ENCODE data around the gene ACACA.

ACACA gene

GRCh38 chr17:37187262-37187661 is 219.4 kb downstream of the ACACA start:
- Mint-ChIP-seq H3K4me3 (no peak overlapping the region), H3K27me3 (no peaks in the 10 kb centered on the region), H3K9me3 (no peaks in the 10 kb centered on the region), H3K4me1 (no peaks in the 10 kb centered on the region), H3K36me3 (ENCODE audit: low read depth) (peaks cover 42% of the 10 kb centered on the region), H3K27ac (no peak overlapping the region)
- ATAC-seq (no peak), DNase-seq (no peak)

GRCh38 chr17:37182786-37183465 is 223.7 kb downstream of the ACACA start:
- no peak overlapping the region for H3K4me3 Mint-ChIP-seq
- H3K36me3 Mint-ChIP-seq (ENCODE audit: low read depth) = peaks cover 44% of the 10 kb centered on the region
- DNase-seq = no peak
- no peak overlapping the region for H3K27ac Mint-ChIP-seq
- no peaks in the 10 kb centered on the region for H3K4me1 Mint-ChIP-seq
- no peaks in the 10 kb centered on the region for H3K9me3 Mint-ChIP-seq
- H3K27me3 Mint-ChIP-seq = no peaks in the 10 kb centered on the region
- no peak for ATAC-seq

- Mint-ChIP-seq H3K9me3 (no peaks in the 10 kb centered on the region), H3K4me1 (no peaks in the 10 kb centered on the region), H3K4me3 (no peak overlapping the region), H3K36me3 (ENCODE audit: low read depth) (peaks cover 47% of the 10 kb centered on the region), H3K27ac (no peak overlapping the region), H3K27me3 (no peaks in the 10 kb centered on the region)
- ATAC-seq (no peak), DNase-seq (no peak)
Measured at GRCh38 chr17:37180376-37180775, 226.3 kb downstream of the ACACA start.

- Mint-ChIP-seq H3K27ac (no peak overlapping the region), H3K4me3 (no peak overlapping the region), H3K36me3 (ENCODE audit: low read depth) (peaks cover 50% of the 10 kb centered on the region), H3K4me1 (no peaks in the 10 kb centered on the region), H3K27me3 (no peaks in the 10 kb centered on the region), H3K9me3 (no peaks in the 10 kb centered on the region)
- ATAC-seq (no peak), DNase-seq (no peak)
Measured at GRCh38 chr17:37179893-37180292, 226.7 kb downstream of the ACACA start.

- no peak overlapping the region for H3K27ac Mint-ChIP-seq
- no peak for DNase-seq
- H3K4me1 Mint-ChIP-seq = no peaks in the 10 kb centered on the region
- H3K36me3 Mint-ChIP-seq (ENCODE audit: low read depth) = peaks cover 48% of the 10 kb centered on the region
- no peak for ATAC-seq
- no peaks in the 10 kb centered on the region for H3K9me3 Mint-ChIP-seq
- H3K27me3 Mint-ChIP-seq = no peaks in the 10 kb centered on the region
- H3K4me3 Mint-ChIP-seq = no peak overlapping the region
Measured at GRCh38 chr17:37177254-37177870, 229.3 kb downstream of the ACACA start.

GRCh38 chr17:37176723-37177122 is 229.9 kb downstream of the ACACA start:
- Mint-ChIP-seq H3K27ac (no peak overlapping the region), H3K4me3 (no peak overlapping the region), H3K27me3 (no peaks in the 10 kb centered on the region), H3K4me1 (no peaks in the 10 kb centered on the region), H3K9me3 (no peaks in the 10 kb centered on the region), H3K36me3 (ENCODE audit: low read depth) (peaks cover 48% of the 10 kb centered on the region)
- DNase-seq = no peak
- no peak for ATAC-seq

- DNase-seq (no peak), ATAC-seq (no peak)
- Mint-ChIP-seq H3K9me3 (no peaks in the 10 kb centered on the region), H3K27me3 (no peaks in the 10 kb centered on the region), H3K27ac (no peak overlapping the region), H3K4me1 (no peaks in the 10 kb centered on the region), H3K4me3 (no peak overlapping the region), H3K36me3 (ENCODE audit: low read depth) (peaks cover 36% of the 10 kb centered on the region)
Measured at GRCh38 chr17:37174205-37174604, 232.4 kb downstream of the ACACA start.

- Mint-ChIP-seq H3K36me3 (ENCODE audit: low read depth) (peaks cover 13% of the 10 kb centered on the region), H3K4me1 (no peaks in the 10 kb centered on the region), H3K27ac (no peak overlapping the region), H3K27me3 (no peaks in the 10 kb centered on the region), H3K9me3 (no peaks in the 10 kb centered on the region), H3K4me3 (no peak overlapping the region)
- DNase-seq (no peak), ATAC-seq (no peak)
Measured at GRCh38 chr17:37170881-37171425, 235.7 kb downstream of the ACACA start.

- Mint-ChIP-seq H3K36me3 (ENCODE audit: low read depth) (peaks cover 2% of the 10 kb centered on the region), H3K9me3 (no peaks in the 10 kb centered on the region), H3K4me3 (no peak overlapping the region), H3K4me1 (no peaks in the 10 kb centered on the region), H3K27ac (no peak overlapping the region), H3K27me3 (no peaks in the 10 kb centered on the region)
- DNase-seq = no peak
- no peak for ATAC-seq
Measured at GRCh38 chr17:37168731-37169353, 237.8 kb downstream of the ACACA start.

- Mint-ChIP-seq H3K27ac (no peak overlapping the region), H3K9me3 (no peaks in the 10 kb centered on the region), H3K36me3 (ENCODE audit: low read depth) (peaks cover 6% of the 10 kb centered on the region), H3K27me3 (no peaks in the 10 kb centered on the region), H3K4me3 (no peak overlapping the region), H3K4me1 (no peaks in the 10 kb centered on the region)
- ATAC-seq (no peak), DNase-seq (no peak)
Measured at GRCh38 chr17:37167756-37168155, 238.9 kb downstream of the ACACA start.

GRCh38 chr17:37164057-37164456 is 242.6 kb downstream of the ACACA start:
- no peak for ATAC-seq
- DNase-seq = no peak
- H3K36me3 Mint-ChIP-seq (ENCODE audit: low read depth) = peaks cover 23% of the 10 kb centered on the region
- no peak overlapping the region for H3K27ac Mint-ChIP-seq
- H3K27me3 Mint-ChIP-seq = no peaks in the 10 kb centered on the region
- no peaks in the 10 kb centered on the region for H3K9me3 Mint-ChIP-seq
- H3K4me1 Mint-ChIP-seq = no peaks in the 10 kb centered on the region
- no peak overlapping the region for H3K4me3 Mint-ChIP-seq

GRCh38 chr17:37162800-37163199 is 243.8 kb downstream of the ACACA start:
- DNase-seq (no peak), ATAC-seq (no peak)
- Mint-ChIP-seq H3K27me3 (no peaks in the 10 kb centered on the region), H3K4me3 (no peak overlapping the region), H3K9me3 (no peaks in the 10 kb centered on the region), H3K4me1 (no peaks in the 10 kb centered on the region), H3K36me3 (ENCODE audit: low read depth) (peaks cover 29% of the 10 kb centered on the region), H3K27ac (no peak overlapping the region)

- H3K27me3 Mint-ChIP-seq = no peaks in the 10 kb centered on the region
- H3K4me3 Mint-ChIP-seq = no peak overlapping the region
- DNase-seq (no peak), ATAC-seq (no peak)
- no peaks in the 10 kb centered on the region for H3K9me3 Mint-ChIP-seq
- peaks cover 35% of the 10 kb centered on the region for H3K36me3 Mint-ChIP-seq (ENCODE audit: low read depth)
- no peaks in the 10 kb centered on the region for H3K4me1 Mint-ChIP-seq
- H3K27ac Mint-ChIP-seq = no peak overlapping the region
Measured at GRCh38 chr17:37160944-37161343, 245.7 kb downstream of the ACACA start.

GRCh38 chr17:37158290-37158689 is 248.3 kb downstream of the ACACA start:
- Mint-ChIP-seq H3K36me3 (ENCODE audit: low read depth) (peaks cover 36% of the 10 kb centered on the region), H3K4me3 (no peak overlapping the region), H3K9me3 (no peaks in the 10 kb centered on the region), H3K27me3 (no peaks in the 10 kb centered on the region), H3K27ac (no peak overlapping the region), H3K4me1 (no peaks in the 10 kb centered on the region)
- DNase-seq = no peak
- no peak for ATAC-seq

- peaks cover 41% of the 10 kb centered on the region for H3K36me3 Mint-ChIP-seq (ENCODE audit: low read depth)
- no peaks in the 10 kb centered on the region for H3K27me3 Mint-ChIP-seq
- no peaks in the 10 kb centered on the region for H3K9me3 Mint-ChIP-seq
- peaks cover 4% of the 10 kb centered on the region for H3K4me1 Mint-ChIP-seq
- no peak overlapping the region for H3K4me3 Mint-ChIP-seq
- DNase-seq (no peak), ATAC-seq (no peak)
- no peak overlapping the region for H3K27ac Mint-ChIP-seq
Measured at GRCh38 chr17:37148156-37148555, 258.5 kb downstream of the ACACA start.
